Upper lobe of left lung (tissue), 6 donors: ENCODE results near the gene CNDP1. TPM values are rescaled to one million over a fixed set of nuclear protein-coding genes. Genes with fewer than 3 reads are reported as not detected.

Source experiments
- ATAC-seq, 2 donors: fragments of 200-7000 bp; cut with Tn5 transposase; one replicate each; pipeline ENCODE4 v1.9.1; 2022; ENCODE audit warnings: mild to moderate bottlenecking in 2 of 2, moderate library complexity in 2 of 2; ENCODE audit not compliant: low FRiP score in 2 of 2
- DNase-seq, 2 donors: peaks; one replicate each; pipeline ENCODE4 v3.0.0-alpha.2; 2019 to 2020
- H3K27ac ChIP-seq, 4 donors: fragments of 200-600 bp; sonication (generic); one replicate each; pipeline ENCODE4 v1.5.1; 2016 to 2019
- H3K27me3 ChIP-seq, 4 donors: fragments of 200-600 bp; sonication (generic); one replicate each; pipeline ENCODE4 v1.5.1; 2017 to 2019
- H3K36me3 ChIP-seq, 4 donors: fragments of 200-600 bp; sonication (generic); one replicate each; pipeline ENCODE4 v1.5.1; 2016 to 2019
- H3K4me1 ChIP-seq, 4 donors: fragments of 200-600 bp; sonication (generic); one replicate each; pipeline ENCODE4 v1.5.1; 2018 to 2019
- H3K4me3 ChIP-seq, 4 donors: fragments of 200-600 bp; sonication (generic); one replicate each; pipeline ENCODE4 v1.5.1; 2017 to 2019; ENCODE audit warnings: mild to moderate bottlenecking in 2 of 4, moderate library complexity in 1 of 4
- H3K9me3 ChIP-seq, 4 donors: fragments of 200-600 bp; sonication (generic); one replicate each; pipeline ENCODE4 v1.5.1; 2018 to 2019
- CTCF ChIP-seq, 6 experiments: fragments of 450-650 bp in 4 of 6; fragments of 200-600 bp in 2 of 6; sonication (generic) in 2 of 6; IDR thresholded peaks; one replicate each; pipeline ENCODE4 v1.5.1; 2016 to 2019; ENCODE audit warnings: antibody characterized with exemption in 6 of 6
- EP300 ChIP-seq, 4 donors: sonication (generic); formaldehyde crosslinking; IDR thresholded peaks; one replicate each; pipeline ENCODE4 v1.5.1; 2017; ENCODE audit warnings: antibody characterized with exemption in 4 of 4, control low read depth in 2 of 4
- POLR2A ChIP-seq, 4 donors: fragments of 450-650 bp; IDR thresholded peaks; one replicate each; pipeline ENCODE4 v1.5.1; 2016 to 2017; ENCODE audit warnings: antibody characterized with exemption in 4 of 4, mild to moderate bottlenecking in 2 of 4
- POLR2AphosphoS5 ChIP-seq, 2 donors: sonication (generic); formaldehyde crosslinking; IDR thresholded peaks; one replicate each; pipeline ENCODE4 v1.5.1; 2017; ENCODE audit warnings: antibody characterized with exemption in 2 of 2
- WGBS, 2 donors: methylation state at CpG; one replicate each; pipeline ENCODE4 v1.1.5; 2017 to 2018; 5-methylcytosine and 5-hydroxymethylcytosine counted together
- total RNA-seq, 6 donors: library from RNA; depleted of rRNA in 4 of 6; stranded (reverse); fragments of >200 nt in 4 of 6; gene quantifications; one replicate each; pipeline versions ENCODE4 v1.1.0 to v1.2.1, GENCODE V29; 2016 to 2021
- donor health status: DM: no; HTN: no; CAD: no; lungs with moderate emphysema.
- donor health status: DM: no; HTN: yes; CAD: no; lungs with severe emphysema.

CNDP1 gene
- total RNA-seq, 6 donors from 2014 or later: not detected

GRCh38 chr18:74598350-74599001, 64.2 kb downstream of the CNDP1 start:
- peak; percentile 59 to 91 for DNase-seq

GRCh38 chr18:74604361-74604760, 70.1 kb downstream of the CNDP1 start:
- H3K9me3 ChIP-seq: no peaks in the 10 kb centered on the region
- H3K27me3 ChIP-seq: no peaks in the 10 kb centered on the region
- H3K27ac ChIP-seq: no peak overlapping the region
- no peak for DNase-seq
- no peak for ATAC-seq
- TF ChIP-seq EP300 (IDR thresholded peaks at IDR 0.05): no peak
- TF ChIP-seq POLR2AphosphoS5 (IDR thresholded peaks at IDR 0.05): no peak
- TF ChIP-seq POLR2A (IDR thresholded peaks at IDR 0.05): no peak
- TF ChIP-seq CTCF (IDR thresholded peaks at IDR 0.05): no peak
- H3K4me1 ChIP-seq: peaks cover 0 to 4% (median 2%) of the 10 kb centered on the region in 4 donors
- H3K4me3 ChIP-seq: no peak overlapping the region
- no peaks in the 10 kb centered on the region for H3K36me3 ChIP-seq

More at GRCh38 chr18:74598350-74599001, 64.2 kb downstream of the CNDP1 start:
- Histone ChIP-seq H3K9me3 (no peaks in the 10 kb centered on the region), H3K27me3 (no peaks in the 10 kb centered on the region), H3K36me3 (peaks cover 0 to 2% (median 0%) of the 10 kb centered on the region in 4 donors), H3K4me3 (peak overlapping the region; percentile 94 to 99 (median 96)), H3K27ac (peak overlapping the region; percentile 99), H3K4me1 (peaks cover 29 to 42% (median 30%) of the 10 kb centered on the region in 4 donors)
- peak; percentile 64 to 65 for ATAC-seq
- 0% methylated on average over 3 to 20 of the region's 44 CpGs for WGBS, 2 donors
- TF ChIP-seq EP300 (IDR thresholded peaks at IDR 0.05) (no peak), POLR2A (IDR thresholded peaks at IDR 0.05) (peak in 1 of 4 donors; percentile 23), CTCF (IDR thresholded peaks at IDR 0.05) (peak in 2 of 6 experiments; percentile 33 to 52)

GRCh38 chr18:74604774-74605173, 70.5 kb downstream of the CNDP1 start:
- no peaks in the 10 kb centered on the region for H3K36me3 ChIP-seq
- H3K27me3 ChIP-seq: no peaks in the 10 kb centered on the region
- TF ChIP-seq POLR2AphosphoS5 (IDR thresholded peaks at IDR 0.05) (no peak), EP300 (IDR thresholded peaks at IDR 0.05) (no peak), CTCF (IDR thresholded peaks at IDR 0.05) (no peak), POLR2A (IDR thresholded peaks at IDR 0.05) (no peak)
- H3K4me3 ChIP-seq: no peak overlapping the region
- WGBS, 2 donors: 61 to 65% methylated on average over 4 of the region's 4 CpGs
- no peak overlapping the region for H3K27ac ChIP-seq
- ATAC-seq (no peak), DNase-seq (no peak)
- H3K9me3 ChIP-seq: no peaks in the 10 kb centered on the region
- no peaks in the 10 kb centered on the region for H3K4me1 ChIP-seq

GRCh38 chr18:74608681-74609080, 74.4 kb downstream of the CNDP1 start:
- Histone ChIP-seq H3K9me3 (no peaks in the 10 kb centered on the region), H3K27ac (no peak overlapping the region), H3K4me3 (no peak overlapping the region), H3K4me1 (peaks cover 0 to 7% (median 0%) of the 10 kb centered on the region in 4 donors), H3K27me3 (no peaks in the 10 kb centered on the region), H3K36me3 (no peaks in the 10 kb centered on the region)
- TF ChIP-seq CTCF (IDR thresholded peaks at IDR 0.05): no peak
- TF ChIP-seq POLR2AphosphoS5 (IDR thresholded peaks at IDR 0.05): no peak
- TF ChIP-seq EP300 (IDR thresholded peaks at IDR 0.05): no peak
- no peak for TF ChIP-seq POLR2A (IDR thresholded peaks at IDR 0.05)
- DNase-seq (no peak), ATAC-seq (no peak)
- WGBS, 2 donors: 86 to 92% methylated on average over 2 of the region's 2 CpGs

- Histone ChIP-seq H3K9me3 (no peaks in the 10 kb centered on the region), H3K27me3 (no peaks in the 10 kb centered on the region), H3K27ac (no peak overlapping the region), H3K36me3 (no peaks in the 10 kb centered on the region), H3K4me3 (no peak overlapping the region), H3K4me1 (peaks cover 0 to 7% (median 0%) of the 10 kb centered on the region in 4 donors)
- ATAC-seq (no peak), DNase-seq (no peak)
- TF ChIP-seq CTCF (IDR thresholded peaks at IDR 0.05) (no peak), POLR2A (IDR thresholded peaks at IDR 0.05) (no peak), POLR2AphosphoS5 (IDR thresholded peaks at IDR 0.05) (no peak), EP300 (IDR thresholded peaks at IDR 0.05) (no peak)
- 81 to 83% methylated on average over 3 of the region's 3 CpGs for WGBS, 2 donors
Measured at GRCh38 chr18:74609535-74609934, 75.2 kb downstream of the CNDP1 start.
